Parathyroid adenoma (tissue), 2 donors: ENCODE results near the gene ZNF260.
A peak's percentile ranks its signal among the peaks of the same experiment; 100 is the strongest.

Experiments
- H2AFZ ChIP-seq: fragments of 300-600 bp; sonication (generic); one replicate; pipeline ENCODE4 v1.7.0; 2017; ENCODE audit warnings: antibody characterized with exemption, mild to moderate bottlenecking
- H3K27ac ChIP-seq: fragments of 300-600 bp; sonication (generic); one replicate; pipeline ENCODE4 v1.7.0; 2017
- H3K27me3 ChIP-seq: fragments of 300-600 bp; sonication (generic); one replicate; pipeline ENCODE4 v1.7.0; 2017; ENCODE audit warnings: low read length; ENCODE audit not compliant: control insufficient read depth, insufficient read depth
- H3K36me3 ChIP-seq: fragments of 300-600 bp; sonication (generic); one replicate; pipeline ENCODE4 v1.7.0; 2017; ENCODE audit warnings: low read length; ENCODE audit not compliant: control insufficient read depth, insufficient read depth
- H3K4me1 ChIP-seq: fragments of 300-600 bp; sonication (generic); one replicate; pipeline ENCODE4 v1.7.0; 2017; ENCODE audit warnings: control low read depth
- H3K4me2 ChIP-seq: fragments of 300-600 bp; sonication (generic); one replicate; pipeline ENCODE4 v1.7.0; 2017; ENCODE audit warnings: low read length
- H3K4me3 ChIP-seq: fragments of 300-600 bp; sonication (generic); one replicate; pipeline ENCODE4 v1.7.0; 2017; ENCODE audit warnings: low read depth, low read length
- H3K79me2 ChIP-seq: fragments of 300-600 bp; sonication (generic); one replicate; pipeline ENCODE4 v1.7.0; 2017; ENCODE audit warnings: control low read depth
- H3K9ac ChIP-seq: fragments of 300-600 bp; sonication (generic); one replicate; pipeline ENCODE4 v1.7.0; 2017; ENCODE audit warnings: mild to moderate bottlenecking
- H3K9me3 ChIP-seq: fragments of 300-600 bp; sonication (generic); one replicate; pipeline ENCODE4 v1.7.0; 2017; ENCODE audit warnings: low read length; ENCODE audit not compliant: control insufficient read depth
- TF ChIP-seq, protein P1 (sequence below): fragments of 300-600 bp; sonication (generic); IDR thresholded peaks from one replicate; pipeline ENCODE4 v1.7.0; 2017; ENCODE audit warnings: antibody characterized with exemption, mild to moderate bottlenecking
- donor health status: primary hyperparathyroidism.

Gene ZNF260

DNA sequence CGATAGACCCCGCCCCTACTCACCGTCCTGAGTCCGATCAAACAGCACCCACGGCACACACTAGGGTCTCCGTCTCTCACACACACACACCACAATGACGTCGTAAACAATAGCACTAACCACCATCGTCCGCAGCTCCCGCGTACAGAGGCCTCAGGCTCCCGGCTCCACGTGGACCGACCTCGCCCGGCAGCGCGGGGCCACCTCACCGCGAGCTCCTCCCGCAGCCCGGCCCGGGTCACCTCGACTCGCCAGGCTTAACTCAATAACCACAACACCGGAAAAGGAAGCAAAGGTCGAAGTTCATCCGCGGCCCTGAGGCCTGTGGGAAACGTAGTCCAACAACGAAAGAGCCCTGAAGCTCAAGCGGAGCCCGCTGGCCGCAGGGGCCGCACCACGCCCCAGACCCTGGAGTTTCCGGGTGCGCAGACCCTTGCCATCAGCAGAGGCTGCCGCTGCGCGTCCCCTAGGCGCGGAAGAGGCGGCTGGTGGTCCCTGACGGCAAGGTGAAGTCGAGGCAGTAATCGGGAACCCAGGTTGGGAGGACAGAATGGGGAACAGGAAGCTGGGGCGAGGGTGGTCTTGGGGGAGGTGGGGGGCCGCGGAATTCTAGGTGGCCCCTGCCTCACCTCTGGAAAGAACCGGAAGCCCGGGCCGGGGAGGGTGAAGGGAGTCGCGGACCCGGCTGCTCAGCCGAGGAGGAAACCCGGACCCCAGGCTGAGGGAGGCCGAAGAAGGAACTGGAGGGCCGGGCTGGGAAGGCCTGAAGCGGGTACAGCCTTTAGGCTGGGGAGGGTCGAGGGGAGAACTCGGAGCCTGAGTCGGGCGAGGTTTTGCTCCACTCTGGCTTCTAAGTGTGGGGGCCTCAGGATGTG lies 45.2 kb upstream of the ZNF260 start, which contains the start of gene ZNF529:
TSS of gene ZNF529 (minus strand) at position 273 of the 875 bp plus-strand sequence. CDS start 946 bp downstream, outside the sequence.
- Histone ChIP-seq H3K27ac (peak within 1 kb of the TSS; percentile 76), H3K36me3 (no peaks in the 10 kb centered on the region), H3K4me2 (peak within 1 kb of the TSS; percentile 75), H3K9ac (peak within 1 kb of the TSS; percentile 67), H3K9me3 (no peaks in the 10 kb centered on the region), H3K4me3 (peak within 1 kb of the TSS; percentile 96), H2AFZ (peak within 1 kb of the TSS; percentile 91), H3K27me3 (no peaks in the 10 kb centered on the region), H3K4me1 (peaks cover 9% of the 10 kb centered on the region), H3K79me2 (peaks cover 14% of the 10 kb centered on the region)
- TF ChIP-seq, protein P1, sequence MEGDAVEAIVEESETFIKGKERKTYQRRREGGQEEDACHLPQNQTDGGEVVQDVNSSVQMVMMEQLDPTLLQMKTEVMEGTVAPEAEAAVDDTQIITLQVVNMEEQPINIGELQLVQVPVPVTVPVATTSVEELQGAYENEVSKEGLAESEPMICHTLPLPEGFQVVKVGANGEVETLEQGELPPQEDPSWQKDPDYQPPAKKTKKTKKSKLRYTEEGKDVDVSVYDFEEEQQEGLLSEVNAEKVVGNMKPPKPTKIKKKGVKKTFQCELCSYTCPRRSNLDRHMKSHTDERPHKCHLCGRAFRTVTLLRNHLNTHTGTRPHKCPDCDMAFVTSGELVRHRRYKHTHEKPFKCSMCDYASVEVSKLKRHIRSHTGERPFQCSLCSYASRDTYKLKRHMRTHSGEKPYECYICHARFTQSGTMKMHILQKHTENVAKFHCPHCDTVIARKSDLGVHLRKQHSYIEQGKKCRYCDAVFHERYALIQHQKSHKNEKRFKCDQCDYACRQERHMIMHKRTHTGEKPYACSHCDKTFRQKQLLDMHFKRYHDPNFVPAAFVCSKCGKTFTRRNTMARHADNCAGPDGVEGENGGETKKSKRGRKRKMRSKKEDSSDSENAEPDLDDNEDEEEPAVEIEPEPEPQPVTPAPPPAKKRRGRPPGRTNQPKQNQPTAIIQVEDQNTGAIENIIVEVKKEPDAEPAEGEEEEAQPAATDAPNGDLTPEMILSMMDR: no peak

DNA sequence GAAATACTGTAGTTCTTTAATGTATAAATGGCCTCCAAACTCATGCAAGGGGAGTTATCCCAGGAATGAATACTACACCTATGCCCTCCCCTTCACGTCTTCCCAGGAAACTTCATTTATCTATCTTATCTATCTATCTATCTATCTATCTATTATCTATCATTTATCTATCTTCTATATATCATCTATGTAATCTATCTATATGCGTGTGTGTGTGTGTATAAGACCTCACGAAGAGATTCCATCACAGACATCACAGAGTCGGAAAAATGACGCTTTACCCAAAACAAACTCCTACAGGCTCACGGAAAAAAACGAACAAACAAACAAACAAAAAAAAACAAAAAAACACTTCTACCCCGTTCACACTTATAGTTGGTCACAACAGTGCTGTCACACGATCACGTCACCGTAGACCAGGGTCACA lies 44.5 kb upstream of the ZNF260 start:
- Histone ChIP-seq H3K79me2 (peaks cover 14% of the 10 kb centered on the region), H3K4me3 (peak overlapping the region; percentile 96), H3K9ac (no peak overlapping the region), H3K27ac (peak overlapping the region; percentile 76), H3K4me1 (peaks cover 9% of the 10 kb centered on the region), H3K27me3 (no peaks in the 10 kb centered on the region), H3K9me3 (no peaks in the 10 kb centered on the region), H3K4me2 (peak overlapping the region; percentile 75), H2AFZ (peak overlapping the region; percentile 91), H3K36me3 (no peaks in the 10 kb centered on the region)
- TF ChIP-seq, protein P1: no peak

DNA sequence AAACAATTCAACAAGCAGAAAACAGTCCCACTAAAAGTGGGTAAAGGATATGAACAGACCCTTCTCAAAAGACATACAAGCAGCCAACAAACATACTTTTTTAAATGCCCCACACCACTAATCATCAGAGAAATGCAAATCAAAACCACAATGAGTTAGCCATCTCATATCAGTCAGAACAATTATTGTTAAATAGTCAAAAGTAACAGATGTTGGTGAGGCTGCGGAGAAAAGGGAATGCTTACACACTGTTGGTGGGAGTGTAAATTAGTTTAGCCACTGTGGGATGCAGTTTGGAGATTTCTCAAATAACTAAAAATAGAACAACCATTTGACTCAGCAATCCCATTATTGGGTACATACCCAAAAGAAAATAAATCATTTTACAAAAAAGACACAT lies 36.3 kb upstream of the ZNF260 start:
- no peaks in the 10 kb centered on the region for H3K36me3 ChIP-seq
- no peak overlapping the region for H3K4me3 ChIP-seq
- H3K9ac ChIP-seq: no peak overlapping the region
- no peaks in the 10 kb centered on the region for H3K9me3 ChIP-seq
- no peak overlapping the region for H3K27ac ChIP-seq
- H3K79me2 ChIP-seq: peaks cover 31% of the 10 kb centered on the region
- H2AFZ ChIP-seq: no peak overlapping the region
- TF ChIP-seq, protein P1: no peak
- no peaks in the 10 kb centered on the region for H3K4me1 ChIP-seq
- no peak overlapping the region for H3K4me2 ChIP-seq
- H3K27me3 ChIP-seq: no peaks in the 10 kb centered on the region

DNA sequence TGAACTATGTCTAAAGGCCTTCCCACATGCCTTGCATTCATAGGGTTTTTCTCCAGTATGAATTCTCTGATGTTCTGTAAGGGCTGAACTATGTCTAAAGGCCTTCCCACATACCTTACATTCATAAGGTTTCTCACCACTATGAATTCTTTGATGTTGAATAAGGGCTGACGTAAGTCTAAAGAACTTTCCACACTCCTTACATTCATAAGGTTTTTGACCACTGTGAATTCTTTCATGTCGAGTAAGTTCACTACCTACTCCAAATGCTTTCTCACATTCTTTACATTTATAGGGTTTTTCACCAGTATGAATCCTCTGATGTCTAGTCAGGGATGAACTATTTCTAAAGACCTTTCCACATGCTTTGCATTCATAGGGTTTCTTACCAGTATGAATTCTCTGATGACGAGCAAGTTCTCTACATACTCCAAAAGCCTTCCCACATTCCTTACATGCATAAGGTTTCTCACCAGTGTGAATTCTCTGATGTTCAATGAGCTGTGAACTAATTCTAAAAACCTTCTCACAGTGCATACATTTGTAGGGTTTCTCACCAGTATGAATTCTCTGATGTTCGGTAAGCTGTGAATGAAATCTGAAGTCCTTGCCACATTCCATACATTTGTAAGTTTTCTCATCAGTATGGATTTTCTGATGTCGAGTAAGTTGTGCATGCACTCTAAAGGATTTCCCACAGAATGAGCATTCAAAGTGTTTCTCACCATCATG lies 19.1 kb upstream of the ZNF260 start:
- H3K27me3 ChIP-seq: no peaks in the 10 kb centered on the region
- no peaks in the 10 kb centered on the region for H3K4me1 ChIP-seq
- H3K4me3 ChIP-seq: no peak overlapping the region
- no peak overlapping the region for H3K27ac ChIP-seq
- peaks cover 41% of the 10 kb centered on the region for H3K36me3 ChIP-seq
- H3K9ac ChIP-seq: no peak overlapping the region
- TF ChIP-seq, protein P1: no peak
- no peak overlapping the region for H2AFZ ChIP-seq
- H3K4me2 ChIP-seq: no peak overlapping the region
- H3K79me2 ChIP-seq: no peaks in the 10 kb centered on the region
- peaks cover 38% of the 10 kb centered on the region for H3K9me3 ChIP-seq
